NCI-H1417 treated with DMSO at 0.1 percent for 48 hours (cell line): Measurements from ENCODE around the gene TPK1.
"Not testable (repeated sequence)": the region's sequence is repeated elsewhere in the genome, so short reads cannot be mapped to it uniquely, and the experiment has no call there.

Experiments
- DNase-seq: peaks from one replicate; lab custom pipeline; 2025; lab: John Stamatoyannopoulos, UW

Gene TPK1

DNA sequence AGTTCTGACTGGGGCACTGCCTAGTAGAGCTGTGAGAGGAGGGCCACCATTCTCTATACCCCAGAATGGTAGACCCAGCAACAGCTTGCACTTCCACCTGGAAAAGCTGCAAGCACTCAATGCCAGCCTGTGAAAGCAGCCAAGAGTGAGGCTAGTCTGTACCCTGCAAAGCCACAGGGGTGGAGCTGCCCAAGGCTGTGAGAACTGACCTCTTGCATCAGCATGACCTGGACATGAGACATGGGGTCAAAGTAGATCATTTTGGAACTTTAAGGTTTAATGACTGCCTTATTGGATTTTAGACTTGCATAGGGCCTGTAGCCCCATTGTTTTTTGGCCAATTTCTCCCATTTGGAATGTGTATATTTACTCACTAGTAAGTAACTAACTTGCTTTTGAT, 206.3 kb downstream of the TPK1 start:
- DNase-seq = no peak

DNA sequence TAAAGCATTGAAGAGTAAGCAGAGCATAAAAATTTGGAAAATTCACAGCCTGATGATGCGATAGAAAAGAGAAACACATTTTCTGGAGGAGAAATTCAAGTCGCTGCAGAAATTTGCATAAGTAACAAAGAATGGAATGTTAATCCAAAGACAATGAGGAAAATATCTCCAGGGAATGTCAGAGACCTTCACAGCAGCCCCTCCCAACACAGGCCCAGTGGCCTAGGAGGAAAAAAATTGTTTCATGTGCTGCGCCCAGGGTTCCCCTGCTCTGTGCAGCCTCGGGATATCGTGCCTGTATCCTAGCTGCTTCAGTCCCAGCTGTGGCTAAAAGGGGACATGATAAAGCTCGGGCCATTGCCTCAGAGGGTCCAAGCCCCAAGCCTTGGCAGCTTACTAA, 206.8 kb downstream of the TPK1 start:
- no peak for DNase-seq

DNA sequence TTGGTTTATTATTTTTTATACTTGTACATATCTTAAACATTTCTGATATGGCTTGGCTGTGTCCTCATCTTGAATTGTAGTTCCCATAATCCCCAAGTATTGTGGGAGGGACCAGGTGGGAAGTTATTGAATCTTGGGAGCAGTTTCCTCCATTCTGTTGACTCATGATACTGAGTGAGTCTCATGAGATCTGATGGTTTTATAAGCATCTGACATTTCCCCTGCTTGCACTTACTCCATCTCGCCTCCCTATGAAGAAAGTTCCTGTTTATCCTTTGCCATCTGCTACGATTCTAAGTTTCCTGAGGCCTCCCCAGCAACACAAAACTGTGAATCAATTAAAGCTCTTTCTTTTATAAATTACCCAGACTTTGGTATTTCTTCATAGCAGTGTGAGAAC, 207.7 kb downstream of the TPK1 start:
- DNase-seq = no peak

DNA sequence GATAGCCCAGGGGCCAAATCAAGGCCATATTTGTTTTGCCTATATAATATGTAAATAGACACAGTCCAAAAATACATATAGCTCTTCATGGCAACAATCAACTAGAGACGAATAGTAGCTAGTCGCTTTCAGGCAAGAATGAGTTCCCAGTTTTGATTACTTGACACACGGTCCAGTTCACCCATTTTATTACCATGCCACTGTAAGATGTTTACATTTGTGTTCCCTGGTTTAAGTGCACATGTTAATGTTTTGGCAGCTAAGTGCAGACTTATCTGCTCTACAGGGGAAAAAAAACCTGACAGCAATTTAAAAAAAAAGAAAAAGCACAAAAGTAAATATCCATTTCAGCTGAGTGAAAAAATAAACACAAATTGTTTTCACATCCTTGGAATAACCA, 213.1 kb downstream of the TPK1 start:
- no peak for DNase-seq

DNA sequence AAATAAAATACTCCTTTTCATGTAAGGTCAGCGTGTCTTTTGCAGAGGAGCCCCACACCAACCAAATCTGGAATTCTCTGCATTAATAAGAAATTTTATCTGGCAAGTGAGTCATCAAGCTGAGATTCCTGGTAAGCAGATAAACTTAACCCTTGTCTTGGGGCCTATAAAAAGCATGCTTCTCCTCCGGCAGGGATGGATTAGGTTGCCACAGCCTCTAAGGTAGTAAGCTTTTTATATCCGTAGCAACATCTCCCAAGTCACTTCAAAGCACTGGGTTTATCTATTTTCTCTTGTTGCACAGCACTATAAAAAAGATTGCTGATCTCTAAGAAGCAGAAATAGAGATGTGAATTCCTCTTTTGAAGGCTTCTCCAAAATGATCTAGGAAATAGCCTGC, 229.6 kb downstream of the TPK1 start:
- no peak for DNase-seq

DNA sequence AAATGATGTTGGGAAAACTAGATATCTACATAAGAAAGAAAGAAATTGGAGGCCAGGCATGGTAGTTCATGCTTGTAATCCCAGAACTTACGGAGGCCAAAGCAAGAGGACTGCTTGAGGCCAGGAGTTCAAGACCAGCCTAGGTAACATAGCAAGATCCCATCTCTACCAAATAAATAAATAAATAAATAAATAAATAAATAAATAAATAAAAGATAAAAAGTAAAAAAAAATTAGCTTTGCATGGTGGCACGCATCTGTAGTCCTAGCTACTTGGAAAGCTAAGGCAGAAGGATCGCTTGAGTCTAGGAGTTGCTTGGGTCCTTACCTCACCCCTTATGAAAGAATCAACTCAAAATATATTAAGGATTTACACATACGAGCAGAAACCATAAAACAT, 238.9 kb downstream of the TPK1 start:
- DNase-seq = no peak

DNA sequence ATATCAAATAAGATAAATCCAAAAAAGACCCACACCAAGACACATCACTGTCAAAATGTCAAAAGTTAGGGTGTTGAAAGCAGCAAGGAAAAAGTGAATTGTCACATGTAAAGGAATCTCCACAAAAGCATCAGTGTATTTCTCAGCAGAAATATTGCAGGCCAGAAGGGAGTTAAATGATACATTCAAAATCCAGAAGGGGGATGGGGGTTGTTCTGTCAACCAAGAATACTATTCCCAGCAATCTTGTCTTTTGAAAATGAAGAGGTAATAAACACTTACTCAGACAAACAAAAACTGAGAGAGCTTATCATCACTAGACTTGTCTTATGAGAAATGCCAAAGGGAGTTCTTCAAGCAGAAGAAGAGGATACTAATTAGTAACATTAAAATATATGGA, 241.3 kb downstream of the TPK1 start:
- no peak for DNase-seq

DNA sequence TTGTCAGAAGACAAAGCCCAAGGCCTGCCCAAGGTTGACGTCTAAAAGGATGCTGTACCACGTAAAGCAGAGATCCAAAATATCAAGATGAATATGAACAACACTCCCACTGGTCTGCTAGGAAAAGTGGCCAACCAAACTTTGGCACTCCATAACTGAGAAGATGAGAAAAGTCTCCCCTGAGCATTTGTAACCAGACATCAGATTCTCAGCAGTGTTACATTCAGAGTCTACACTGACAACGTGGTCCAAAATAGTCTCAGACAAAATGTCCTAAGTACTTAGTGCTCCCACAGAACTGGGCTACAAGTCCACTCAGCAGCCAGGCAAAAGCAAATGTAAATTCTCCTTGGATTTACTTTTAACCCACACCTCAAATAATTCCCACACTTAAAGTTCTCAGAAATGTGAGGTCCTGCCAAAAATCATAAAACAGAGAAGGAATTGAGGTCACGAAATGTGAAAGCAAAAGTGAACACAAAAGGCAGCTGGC, 247.2 kb downstream of the TPK1 start:
- DNase-seq = no peak

DNA sequence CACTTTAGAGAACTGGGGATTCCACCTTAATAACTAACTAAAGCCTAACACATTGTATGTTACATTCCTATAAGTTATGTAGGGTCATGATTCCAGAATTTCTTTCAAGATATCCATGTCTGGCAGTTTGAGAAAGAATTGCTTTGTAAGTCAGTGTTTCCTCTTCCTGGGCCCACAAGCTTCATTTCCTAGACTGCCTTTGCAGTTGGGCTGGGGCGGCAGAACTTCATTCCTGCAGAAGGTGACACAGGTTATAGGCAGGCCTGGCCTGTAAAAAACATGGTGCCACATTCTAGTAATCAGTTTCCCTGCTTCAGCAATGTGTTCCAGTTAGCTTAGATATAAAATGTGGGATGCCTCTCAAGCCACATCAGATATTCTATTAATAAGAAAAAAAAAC, 248.2 kb downstream of the TPK1 start:
- no peak for DNase-seq

DNA sequence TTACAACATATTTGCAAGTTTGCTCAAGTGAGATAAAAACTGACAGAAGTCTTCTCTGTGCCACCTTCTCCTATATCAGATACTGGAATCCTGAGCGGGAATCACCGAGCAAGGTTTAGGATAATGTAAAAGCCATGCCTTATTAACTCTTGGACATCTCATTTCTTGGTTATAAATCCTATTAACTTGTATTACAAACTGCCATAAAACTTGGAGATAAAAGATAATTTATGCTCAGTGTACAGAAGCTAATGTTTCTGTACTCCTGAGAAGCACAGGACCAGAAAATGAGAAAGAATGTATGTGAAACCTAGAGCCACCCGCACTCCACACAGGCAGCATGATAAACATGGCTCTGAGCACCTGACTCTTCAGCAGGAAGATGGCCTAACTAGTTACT, 251.1 kb downstream of the TPK1 start:
- no peak for DNase-seq

DNA sequence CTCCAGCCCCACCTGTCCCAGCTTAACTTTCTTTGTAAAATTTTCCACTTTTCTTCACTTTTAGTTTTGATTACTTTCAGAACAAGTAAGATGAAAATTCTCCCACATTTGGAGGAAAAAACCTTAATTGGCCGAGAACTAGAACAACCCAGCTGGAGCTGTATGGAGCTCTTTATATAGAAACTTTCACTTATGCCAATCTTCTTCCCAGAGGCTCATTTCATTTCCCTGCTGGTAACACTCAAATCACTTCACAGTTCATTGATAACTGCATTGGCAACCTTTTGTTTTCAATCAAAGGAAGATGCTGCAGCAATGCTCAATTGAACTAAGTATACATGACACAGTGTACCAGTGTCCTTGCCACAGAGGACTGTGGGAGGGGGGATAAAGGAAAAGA, 256.2 kb downstream of the TPK1 start:
- no peak for DNase-seq

DNA sequence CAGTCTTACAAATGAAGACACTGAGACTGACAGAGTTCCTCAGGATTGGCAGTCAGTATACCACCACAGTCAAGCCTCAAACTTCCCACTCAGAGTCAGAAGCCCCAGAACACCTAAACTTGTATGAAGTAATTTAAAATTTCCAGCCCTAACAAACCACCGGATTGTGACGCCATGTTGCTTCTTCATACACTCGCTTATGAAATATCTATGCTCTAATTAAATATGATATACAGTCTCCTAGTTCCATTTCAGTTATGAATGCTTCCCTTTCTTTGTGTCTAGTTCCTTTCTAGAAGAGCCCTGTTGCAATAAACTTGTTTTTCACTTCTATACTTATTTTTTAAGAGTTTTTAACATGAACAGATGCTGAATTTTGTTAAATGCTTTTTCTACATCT, 260.4 kb downstream of the TPK1 start:
- no peak for DNase-seq

DNA sequence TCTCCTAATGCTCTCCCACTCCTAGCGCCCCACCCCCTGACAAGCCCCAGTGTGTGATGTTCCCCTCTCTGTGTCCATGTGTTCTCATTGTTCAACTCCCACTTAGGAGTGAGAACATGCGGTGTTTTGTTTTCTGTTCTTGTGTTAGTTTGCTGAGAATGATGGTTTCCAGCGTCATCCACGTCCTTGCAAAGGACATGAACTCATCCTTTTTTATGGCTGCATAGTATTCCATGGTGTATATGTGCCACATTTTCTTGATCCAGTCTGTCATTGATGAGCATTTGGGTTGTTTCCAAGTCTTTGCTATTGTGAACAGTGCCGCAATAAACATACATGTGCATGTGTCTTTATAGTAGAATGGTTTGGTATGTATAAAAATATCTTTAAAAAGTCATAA, 261.1 kb downstream of the TPK1 start:
- DNase-seq = not testable (repeated sequence)

DNA sequence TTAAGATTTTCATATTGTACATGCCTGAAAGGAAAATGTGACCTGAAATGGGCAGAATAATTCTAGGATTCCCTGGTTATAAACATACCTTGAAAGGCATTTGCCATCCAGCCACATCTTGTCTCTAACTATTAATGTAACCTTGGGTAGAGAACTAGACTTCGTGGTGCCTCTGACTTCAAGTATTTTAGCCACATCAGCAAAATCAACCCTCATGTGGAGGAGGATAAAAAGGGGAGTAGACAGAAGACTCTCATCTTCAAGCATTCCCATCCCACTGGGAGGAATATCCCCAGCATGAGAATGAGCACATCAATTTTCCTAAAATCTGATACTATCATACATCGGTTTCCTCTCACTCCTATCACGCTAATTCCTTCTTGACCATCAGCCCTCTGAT, 267.6 kb downstream of the TPK1 start:
- no peak for DNase-seq

DNA sequence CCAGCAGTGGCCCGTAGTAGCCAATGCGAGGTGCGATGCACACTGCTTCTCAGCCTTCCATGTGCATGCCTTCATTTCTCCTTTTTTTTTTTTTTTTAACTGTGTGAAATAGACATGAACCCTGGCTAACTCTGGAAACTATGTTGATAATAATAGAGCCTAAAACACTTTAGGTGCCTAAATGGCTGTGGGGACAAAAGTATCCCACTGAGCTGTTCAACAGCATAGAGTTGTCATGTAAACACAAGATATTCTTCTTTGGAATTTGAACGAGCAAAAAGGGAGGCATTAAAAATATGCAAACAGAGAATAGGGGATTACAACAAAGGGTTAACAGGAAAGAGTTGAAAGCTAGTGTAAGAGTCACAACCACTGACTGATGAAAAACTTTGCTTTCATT, 270.3 kb downstream of the TPK1 start:
- no peak for DNase-seq

DNA sequence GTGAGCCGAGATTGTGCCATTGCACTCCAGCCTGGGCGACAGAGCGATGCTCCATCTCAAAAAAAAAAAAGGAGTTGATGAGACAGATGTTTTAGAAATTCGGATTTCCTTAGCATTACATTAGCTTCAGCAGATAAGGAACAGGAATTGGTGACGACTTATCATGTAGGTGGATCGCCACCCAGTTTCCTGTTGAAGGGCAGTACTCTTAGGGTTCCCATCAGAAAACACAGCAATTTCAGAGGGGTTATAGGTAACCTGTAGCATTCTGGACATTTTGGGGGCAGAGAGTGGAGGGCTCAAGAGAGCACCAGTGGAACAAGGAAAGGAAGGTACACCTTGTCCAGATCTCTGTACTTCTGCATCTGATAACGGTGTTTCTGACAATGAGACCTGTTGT, 286.0 kb downstream of the TPK1 start:
- no peak for DNase-seq

DNA sequence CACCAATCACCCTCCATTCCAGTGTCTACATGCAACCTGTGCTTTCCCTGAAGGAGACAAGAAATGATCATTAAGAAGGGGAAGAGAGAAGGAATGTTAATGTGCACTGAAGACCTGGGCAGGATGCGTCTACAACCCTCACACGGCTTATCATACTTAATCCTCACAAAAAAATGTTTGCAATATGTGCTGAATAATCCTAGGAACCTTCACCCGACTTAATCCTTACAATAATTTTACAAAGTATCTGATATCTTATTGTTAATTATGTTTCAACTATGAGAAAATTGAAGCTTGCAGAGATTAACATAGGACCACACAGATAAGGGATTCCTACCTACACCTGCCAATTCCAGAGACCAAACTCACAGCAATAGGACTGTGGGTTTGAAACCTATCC, 287.3 kb downstream of the TPK1 start:
- DNase-seq = no peak

DNA sequence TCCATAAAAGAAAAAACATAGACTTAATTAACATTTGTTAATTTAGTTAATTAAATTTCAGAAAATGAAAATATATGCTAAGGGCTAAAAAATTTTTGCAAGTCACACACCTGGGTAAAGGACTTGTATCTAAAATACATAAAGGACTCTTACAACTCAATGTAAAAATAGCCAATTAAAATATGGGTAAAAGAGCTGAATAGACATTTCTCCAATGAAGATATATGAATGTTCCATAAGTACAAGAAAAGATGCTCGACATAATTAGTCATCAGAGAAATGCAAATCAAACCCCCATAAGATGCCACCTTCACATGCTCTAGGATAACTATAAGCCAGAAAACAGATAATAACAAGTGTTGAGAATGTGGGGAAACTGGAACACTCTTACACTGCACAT, 288.0 kb downstream of the TPK1 start:
- DNase-seq = no peak

DNA sequence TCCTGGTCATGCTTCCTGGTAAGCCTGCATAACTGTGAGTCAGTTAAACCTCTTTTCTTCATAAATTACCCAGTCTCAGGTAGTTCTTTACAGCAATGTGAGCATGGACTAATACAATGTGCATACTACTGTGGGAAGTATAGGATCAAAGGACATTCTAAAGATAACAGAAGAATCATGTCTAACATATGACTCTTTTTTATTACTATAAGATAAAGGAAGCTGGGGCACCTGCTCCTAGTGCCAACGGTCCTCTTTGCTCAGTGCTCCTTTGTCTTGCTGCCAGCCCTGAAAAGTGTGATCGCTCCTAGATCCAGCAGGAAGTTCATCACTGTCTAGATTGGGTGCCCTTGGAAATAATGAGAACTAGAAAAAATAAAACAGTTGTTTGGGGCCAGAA, 289.1 kb downstream of the TPK1 start:
- no peak for DNase-seq

DNA sequence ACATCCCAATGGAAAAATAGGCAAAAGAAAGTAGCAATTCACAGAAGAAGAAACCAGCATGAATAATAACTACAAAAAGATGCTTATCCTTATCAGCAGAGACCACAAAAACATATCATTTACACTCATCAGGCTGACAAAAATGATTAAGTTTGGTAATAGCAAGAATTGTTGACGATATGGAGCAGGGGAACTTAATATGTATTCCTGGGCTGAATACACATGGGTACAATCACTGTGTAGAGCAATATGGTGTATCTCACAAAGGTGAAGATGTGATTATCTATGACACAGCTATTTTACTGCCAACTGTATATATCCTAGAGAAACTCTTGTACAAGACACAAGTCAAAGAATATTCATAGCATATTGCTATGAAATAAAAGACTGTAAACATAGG, 290.5 kb downstream of the TPK1 start:
- DNase-seq = no peak

DNA sequence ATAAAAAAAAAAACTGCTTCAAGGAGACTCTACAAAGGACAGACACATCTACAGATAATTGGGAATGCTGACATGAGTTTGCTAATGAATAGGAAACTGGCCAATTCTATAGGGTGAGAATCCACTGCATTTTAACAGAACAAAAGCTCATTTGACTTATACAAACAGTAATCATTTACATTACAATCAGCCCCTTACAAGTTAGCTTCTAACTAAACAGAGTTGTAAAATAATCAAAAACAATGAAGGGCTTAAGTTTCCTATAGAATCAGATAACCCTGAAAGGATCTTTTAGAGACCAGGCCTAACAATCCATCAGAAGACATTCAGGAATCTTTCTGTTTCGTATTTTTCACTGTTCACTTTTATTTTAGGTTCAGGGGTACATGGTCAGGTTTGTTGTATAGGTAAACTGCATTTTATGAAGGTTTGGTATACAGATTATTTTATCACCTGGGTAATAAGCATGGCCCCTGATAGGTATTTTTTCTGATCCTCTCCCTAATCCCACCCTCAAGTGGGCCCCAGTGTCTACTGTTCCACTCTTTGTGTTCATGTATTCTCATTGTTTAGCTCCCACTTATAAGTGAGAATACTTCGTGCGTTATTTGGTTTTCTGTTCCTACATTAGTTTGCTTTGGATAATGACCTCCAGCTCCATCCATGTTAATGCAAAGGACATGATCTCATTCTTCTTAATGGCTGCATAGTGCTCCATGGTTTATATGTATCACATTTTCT, 301.0 kb downstream of the TPK1 start:
- DNase-seq = no peak

DNA sequence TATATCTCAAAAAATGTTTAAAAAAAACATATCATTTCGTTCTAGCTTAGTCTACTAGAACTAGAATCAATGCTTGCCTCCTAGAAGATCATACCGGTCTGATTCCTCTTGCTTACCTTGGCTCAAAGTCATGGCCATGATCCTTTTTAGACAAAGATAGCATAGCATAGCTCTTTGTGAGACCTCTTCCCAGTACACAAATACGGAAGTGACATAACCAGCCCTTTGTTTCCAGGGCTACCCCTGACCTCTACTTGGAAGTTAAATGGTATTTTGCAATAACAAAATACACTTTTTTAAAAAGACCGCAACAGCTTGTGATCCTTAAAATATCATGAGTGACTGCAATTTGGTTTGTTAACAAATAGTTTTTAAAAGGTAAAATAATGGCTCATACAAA, 301.7 kb downstream of the TPK1 start:
- no peak for DNase-seq

DNA sequence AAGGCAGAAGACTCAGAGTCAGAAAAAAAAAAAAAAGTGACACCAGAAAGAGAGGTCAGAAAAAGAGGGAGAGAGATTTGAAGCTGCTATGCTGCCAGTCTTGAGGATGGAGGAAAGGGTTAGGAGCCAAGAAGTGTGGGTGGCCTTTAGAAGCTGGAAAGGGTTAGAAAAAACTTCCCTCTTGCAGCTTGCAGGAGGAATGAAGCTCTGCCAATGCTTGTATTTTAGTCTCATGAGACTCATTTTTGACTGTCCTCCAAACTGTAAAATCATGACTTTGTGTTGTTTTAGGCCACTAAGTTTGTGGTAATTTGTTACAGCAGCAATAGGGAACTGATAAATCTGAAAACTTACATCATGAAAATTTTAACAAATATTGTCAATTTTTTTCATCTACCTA, 304.7 kb downstream of the TPK1 start:
- DNase-seq = no peak

DNA sequence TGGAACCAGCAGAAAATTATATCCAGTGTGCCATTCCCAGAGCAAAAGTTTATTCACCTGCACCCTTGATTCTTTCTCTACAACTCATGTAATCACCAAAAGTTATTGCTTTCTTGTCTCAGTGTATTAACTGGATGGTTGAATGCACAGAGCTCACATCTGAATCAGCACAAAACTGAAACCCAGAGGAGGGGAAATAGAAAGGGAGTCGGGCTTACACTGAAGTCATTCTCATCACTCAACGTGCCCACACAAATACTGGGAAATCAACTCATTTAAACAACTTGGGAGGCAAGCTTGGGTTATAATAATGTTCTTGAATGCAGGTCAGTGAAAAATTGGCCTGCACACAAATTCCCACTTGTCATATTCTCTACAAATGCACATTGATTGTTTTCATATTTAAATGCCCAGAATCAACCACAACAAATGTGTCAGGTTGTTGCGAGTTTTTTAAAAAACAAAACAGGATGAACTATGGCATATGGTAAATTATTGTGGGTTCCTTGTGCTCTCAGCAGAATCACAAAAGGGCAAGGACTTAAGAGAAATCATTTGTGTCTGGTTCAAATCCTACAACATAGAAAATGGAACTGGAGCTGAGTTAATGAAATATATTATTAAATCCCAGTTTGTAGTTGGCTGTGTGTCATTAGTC, 306.5 kb downstream of the TPK1 start:
- no peak for DNase-seq
